IMR-90 (cell line): Measurements from ENCODE around the gene TBC1D9B.

Experiments used
- CEBPB ChIP-seq: IDR thresholded peaks from 2 replicates; pipeline ENCODE4 v1.6.1; 2012; ENCODE audit warnings: low read depth, low read length, improper control_type of control experiment
- CHD1 ChIP-seq: IDR thresholded peaks from 2 replicates; pipeline ENCODE4 v1.6.1; 2012; ENCODE audit warnings: low read depth, low read length, improper control_type of control experiment
- CTCF ChIP-seq: conservative IDR thresholded peaks from 2 replicates; pipeline ENCODE4 v1.5.1; 2012; ENCODE audit warnings: mild to moderate bottlenecking, low read depth, low read length, improper control_type of control experiment
- ELK1 ChIP-seq: fragments of 150-350 bp; IDR thresholded peaks from 2 replicates; pipeline ENCODE4 v1.6.1; 2016; ENCODE audit warnings: low read depth, mild to moderate bottlenecking, low read length, moderate library complexity, borderline replicate concordance
- FOS ChIP-seq: fragments of 150-350 bp; IDR thresholded peaks from 2 replicates; pipeline ENCODE4 v1.6.1; 2016; ENCODE audit warnings: low read depth, low read length
- MAFK ChIP-seq: IDR thresholded peaks from 2 replicates; pipeline ENCODE4 v1.6.1; 2012; ENCODE audit warnings: low read depth, low read length, improper control_type of control experiment
- MAZ ChIP-seq: IDR thresholded peaks from 2 replicates; pipeline ENCODE4 v1.6.1; 2012; ENCODE audit warnings: low read depth, mild to moderate bottlenecking, low read length, improper control_type of control experiment, moderate library complexity, borderline replicate concordance
- NFE2L2 ChIP-seq: fragments of 150-350 bp; IDR thresholded peaks from 2 replicates; pipeline ENCODE4 v1.6.1; 2016; ENCODE audit warnings: low read depth, mild to moderate bottlenecking, low read length
- POLR2A ChIP-seq: IDR thresholded peaks from 2 replicates; pipeline ENCODE4 v1.6.1; 2012; ENCODE audit warnings: mild to moderate bottlenecking, low read depth, low read length
- RAD21 ChIP-seq: IDR thresholded peaks from 2 replicates; pipeline ENCODE4 v1.6.1; 2012; ENCODE audit warnings: low read length, improper control_type of control experiment
- RCOR1 ChIP-seq: IDR thresholded peaks from 2 replicates; pipeline ENCODE4 v1.6.1; 2012; ENCODE audit warnings: mild to moderate bottlenecking, low read length, improper control_type of control experiment; ENCODE audit not compliant: insufficient replicate concordance
- USF2 ChIP-seq: fragments of 150-350 bp; IDR thresholded peaks from 2 replicates; pipeline ENCODE4 v1.6.1; 2017; ENCODE audit warnings: mild to moderate bottlenecking, antibody characterized with exemption, low read length, low read depth

GRCh38 chr5:179893076-179893957, 14.4 kb downstream of the TBC1D9B start:
- TF ChIP-seq ELK1 (no peak), CHD1 (no peak), CTCF (no peak), MAZ (no peak), POLR2A (no peak), RAD21 (no peak), CEBPB (no peak), NFE2L2 (no peak), FOS (no peak), USF2 (no peak), RCOR1 (no peak), MAFK (no peak)
